Mesenteric fat pad (tissue), 1 donor: ENCODE measurements around the gene LILRB4. TPM values are rescaled to one million over a fixed set of nuclear protein-coding genes. Genes with fewer than 3 reads are reported as not detected.
"Not testable (repeated sequence)": the region's sequence is repeated elsewhere in the genome, so short reads cannot be mapped to it uniquely, and the experiment has no call there.

ENCODE experiments used
- DNase-seq: peaks from one replicate; pipeline ENCODE4 v3.0.0-alpha.2; 2020; ENCODE audit warnings: low spot score
- total RNA-seq: library from RNA; stranded (reverse); fragmentation: NEBNext Ultra II Directional; extraction: Animal tissue kit (Norgen Biotek cat#: 25700); gene quantifications from one replicate; pipeline ENCODE4 v1.2.1, GENCODE V29; 2021
- donor health status: DM: yes; HTN: yes; CAD: no.

Gene LILRB4
- total RNA-seq, 1 donor from 2014 or later, result 14.2 TPM

DNA sequence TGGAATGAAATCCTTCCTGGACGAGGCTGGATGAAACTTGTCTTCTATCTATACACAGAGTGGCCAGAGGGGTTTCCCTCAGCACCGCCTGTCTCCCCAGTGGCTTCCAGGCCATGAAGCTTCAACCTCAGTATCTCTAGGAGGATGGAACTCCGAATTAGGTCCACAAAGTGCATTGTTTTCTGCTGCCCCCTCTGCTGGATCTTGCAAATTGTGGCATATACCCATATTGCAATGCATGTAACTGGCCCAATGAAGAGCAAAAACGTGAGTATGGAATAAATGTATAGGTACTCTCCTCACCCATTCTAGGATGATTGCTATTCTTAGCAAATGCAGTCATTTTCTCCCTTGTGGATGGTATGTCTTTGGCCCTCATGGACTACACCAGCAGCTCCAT, 14.7 kb upstream of the LILRB4 start:
- no peak for DNase-seq

DNA sequence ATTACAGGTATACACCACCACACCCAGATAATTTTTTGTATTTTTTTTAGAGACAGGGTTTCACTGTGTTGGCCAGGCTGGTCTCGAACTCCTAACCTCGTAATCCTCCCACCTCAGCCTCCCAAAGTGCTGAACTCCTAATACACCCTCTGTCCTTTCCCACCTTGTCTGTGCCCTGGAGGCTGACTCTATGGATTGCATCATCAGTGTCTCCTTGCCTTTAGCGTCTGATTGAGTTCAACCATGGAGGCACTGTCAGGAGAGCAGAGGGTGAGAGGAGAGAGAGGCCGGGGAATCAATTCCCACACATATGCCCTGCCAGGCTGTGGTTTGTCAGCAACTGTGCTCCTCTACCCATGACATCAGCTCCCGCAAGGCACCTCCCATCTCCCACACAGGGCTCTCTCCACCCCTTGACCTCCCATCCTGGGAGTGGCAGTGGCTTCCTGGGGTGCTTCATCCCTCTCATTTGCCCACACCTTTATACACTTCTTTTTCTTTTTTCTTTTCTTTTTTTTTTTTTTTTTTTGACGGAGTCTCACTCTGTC, 12.6 kb upstream of the LILRB4 start:
- DNase-seq, result no peak

DNA sequence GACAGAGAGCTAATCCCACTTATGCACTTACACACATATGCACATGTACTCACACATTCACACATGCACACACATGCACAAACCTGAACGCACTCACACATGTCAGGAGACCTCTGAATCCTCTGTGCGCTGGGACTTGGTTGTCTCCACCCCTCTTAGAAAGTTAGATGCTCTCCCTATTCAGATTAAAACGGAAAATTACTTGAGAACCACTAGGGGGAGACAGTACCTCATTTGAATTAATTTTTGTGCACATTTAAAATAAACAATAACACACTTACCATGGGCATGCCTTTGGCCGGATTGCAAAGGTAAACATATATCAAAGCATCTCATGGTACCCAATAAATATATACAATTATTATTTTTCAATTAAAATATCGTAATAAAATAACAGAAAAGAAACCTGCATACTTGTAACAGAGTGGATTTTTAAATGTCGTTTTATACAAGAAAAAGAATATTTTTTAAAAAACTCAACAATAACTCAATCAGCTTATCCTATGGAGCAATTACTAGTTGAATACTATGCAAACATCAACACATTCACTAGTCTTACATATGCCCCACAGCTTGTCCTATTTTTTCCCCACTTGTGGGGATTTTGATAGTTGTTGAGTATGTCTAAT, 9.5 kb upstream of the LILRB4 start:
- DNase-seq, result no peak

DNA sequence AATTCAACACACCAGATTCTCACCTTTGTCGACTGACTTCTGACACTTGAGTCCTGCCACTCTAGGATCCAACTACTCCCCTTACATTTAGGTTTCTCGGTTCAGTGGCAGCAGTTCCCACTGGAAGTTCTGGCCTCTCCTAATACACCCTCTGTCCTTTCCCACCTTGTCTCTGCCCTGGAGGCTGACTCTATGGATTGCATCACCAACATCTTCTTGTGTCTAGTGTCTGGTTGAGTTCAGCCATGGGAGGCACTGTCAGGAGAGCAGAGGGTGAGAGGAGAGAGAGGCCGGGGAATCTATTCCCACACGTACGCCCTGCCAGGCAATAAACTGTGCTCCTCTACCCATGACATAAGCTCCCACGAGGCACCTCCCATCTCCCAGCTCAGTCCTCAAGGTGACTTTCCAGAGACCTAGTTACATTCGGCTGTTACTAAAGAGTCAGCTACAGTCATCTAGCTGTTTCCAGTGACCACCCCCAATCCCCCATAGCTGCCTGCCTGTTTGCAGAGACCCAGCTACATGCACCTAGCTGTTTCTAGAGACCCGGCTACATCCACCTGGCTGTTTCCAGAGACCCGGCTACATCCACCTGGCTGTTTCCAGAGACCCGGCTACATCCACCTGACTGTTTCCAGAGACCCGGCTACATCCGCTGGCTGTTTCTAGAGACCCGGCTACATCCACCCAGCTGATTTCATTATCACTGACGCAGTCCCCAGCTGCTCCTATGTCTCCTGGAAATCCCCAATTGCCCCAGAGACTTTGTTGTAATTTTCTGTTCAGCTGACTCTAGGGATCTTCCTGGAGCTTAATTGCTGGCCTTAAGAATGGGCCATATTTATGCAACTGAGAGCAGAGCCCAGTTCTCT, 8.1 kb upstream of the LILRB4 start:
- DNase-seq, result no peak

DNA sequence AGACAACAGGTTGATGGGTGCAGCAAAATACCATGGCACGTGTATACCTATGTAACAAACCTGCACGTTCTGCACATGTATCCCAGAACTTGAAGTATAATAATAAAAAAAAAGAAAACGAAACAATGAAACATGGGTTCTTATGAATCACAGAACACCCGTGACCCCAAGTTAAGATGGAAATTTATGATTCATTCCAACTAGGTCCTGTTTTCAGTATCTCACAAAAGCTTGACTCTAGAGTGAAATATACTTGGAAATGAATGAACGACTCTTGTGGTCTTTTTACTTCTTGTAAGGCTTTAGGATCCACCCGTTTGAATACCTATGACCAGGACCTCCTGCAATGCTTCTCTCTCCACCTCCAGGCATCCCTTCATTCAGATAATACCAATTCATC, 3.5 kb upstream of the LILRB4 start:
- DNase-seq, result no peak

DNA sequence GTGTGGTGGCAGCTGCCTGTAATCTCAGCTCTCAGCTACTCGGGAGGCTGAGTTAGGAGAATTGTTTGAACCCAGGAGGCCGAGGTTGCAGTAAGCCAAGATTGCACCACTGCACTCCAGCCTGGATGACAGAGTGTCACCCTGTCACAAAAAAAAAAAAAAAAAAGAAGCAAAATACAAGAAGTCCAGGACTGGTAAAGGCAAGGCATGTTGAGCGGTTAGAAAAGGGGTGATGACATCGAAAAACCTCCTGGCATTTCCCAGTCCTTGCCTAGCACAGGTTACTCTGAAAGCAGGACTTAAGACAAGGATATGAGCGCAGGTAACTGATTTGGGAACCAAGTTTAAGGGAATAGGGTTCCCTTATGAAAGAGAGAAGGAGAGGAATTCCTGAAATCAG, 2.5 kb upstream of the LILRB4 start:
- no peak for DNase-seq

DNA sequence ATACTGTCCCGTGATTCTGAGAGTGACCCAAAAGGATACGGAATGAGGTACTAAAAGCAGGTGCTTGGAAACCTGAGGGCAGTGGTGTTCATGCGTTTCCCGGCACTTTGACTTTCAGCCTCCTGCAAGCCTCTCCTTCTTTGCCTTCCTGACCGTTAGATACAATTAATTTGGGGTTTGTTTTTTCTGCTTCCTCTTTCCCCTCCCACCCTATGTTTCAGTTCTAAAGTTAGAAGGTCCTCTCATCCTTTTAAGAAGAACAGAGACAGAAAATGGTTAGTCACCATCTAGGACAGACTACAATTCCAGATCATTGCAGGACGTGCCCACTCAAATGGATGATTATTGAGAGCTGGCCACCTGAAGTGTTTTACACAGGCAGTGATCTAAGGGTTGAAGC, 1.8 kb upstream of the LILRB4 start:
- no peak for DNase-seq

DNA sequence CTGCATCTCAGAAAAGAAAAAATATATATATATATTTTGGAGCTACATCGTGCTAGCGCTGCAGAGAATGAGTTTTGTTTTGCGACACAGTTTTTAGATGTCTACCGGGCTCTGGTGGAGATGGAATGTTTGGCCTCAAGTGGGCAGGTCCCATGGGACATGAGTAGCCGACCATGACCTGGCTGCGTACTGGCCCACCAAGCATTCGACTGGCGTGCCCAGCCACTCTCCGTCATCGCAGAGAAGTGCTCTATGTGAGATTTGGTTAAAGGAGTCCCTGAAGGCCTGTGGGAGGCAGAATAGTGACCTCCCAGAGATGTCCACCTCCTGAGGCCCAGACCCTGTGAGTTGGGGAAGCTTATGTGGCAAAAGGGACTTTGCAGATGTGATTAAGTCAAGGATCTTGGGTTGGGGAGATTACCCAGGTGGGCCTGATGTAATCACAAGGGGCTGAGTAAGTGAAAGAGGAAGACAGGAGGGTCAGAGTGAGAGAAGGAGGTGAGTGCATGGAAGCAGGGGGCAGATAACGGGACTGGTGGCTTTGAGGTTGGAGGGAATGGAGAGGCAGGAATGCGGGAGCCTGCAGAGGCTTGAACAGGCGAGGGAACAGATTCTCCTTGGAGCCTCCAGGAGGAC, 821 bp upstream of the LILRB4 start:
- no peak for DNase-seq

DNA sequence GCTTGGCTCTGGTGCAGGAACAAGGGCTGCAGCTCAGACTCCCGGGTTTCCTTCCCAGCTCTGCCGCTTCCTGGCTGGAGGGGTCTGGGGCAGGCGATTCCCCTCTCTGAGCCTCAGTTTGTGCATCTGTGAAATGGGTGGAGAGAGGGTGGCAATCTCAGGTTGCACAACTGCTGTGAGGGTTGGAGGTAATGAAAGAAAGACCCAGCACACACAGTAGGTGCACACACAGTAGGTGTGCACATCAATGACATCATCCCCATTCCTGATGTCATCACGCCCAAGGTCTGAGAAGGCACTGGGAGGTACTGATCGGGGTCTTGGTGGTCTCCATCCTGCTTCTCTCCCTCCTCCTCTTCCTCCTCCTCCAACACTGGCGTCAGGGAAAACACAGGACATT, 2.7 kb downstream of the LILRB4 start:
- DNase-seq, result no peak

DNA sequence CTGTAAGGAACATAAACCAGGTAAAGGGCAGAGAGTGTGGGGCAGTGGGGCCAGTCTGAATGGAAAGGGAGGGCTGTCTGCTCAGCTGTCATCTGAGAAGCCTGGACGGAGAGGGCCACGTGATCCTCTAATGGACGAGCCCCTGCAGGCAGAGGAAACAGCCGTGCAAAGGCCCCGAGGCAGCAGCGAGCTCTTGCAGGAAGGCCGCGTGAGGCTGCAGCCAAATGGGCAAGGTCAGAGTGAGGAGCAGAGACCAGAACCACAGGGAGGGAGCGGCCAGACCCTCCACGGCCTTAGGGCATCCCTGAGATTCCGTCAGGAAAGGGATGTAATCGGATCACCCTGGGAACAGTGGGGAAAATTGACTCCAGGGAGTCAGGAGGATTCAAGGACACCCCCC, 4.4 kb downstream of the LILRB4 start:
- no peak for DNase-seq

DNA sequence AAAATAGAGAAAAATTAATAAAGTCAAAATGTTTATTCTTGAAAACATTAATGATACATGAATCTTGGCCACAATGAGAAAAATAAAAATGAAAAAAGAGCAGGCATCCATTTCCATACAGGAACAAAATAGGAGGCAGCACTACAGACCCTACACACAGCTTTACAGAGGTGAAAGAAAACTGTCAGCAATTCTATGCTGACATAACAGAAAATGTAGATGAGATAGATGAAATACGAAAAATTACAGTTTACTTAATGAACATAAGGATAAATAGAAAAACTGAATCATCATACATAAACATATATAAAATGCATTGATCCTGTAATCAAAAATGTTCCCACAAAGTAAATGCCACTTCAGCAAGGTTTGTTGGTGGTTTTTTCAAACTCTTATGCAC, 5.6 kb downstream of the LILRB4 start:
- no peak for DNase-seq

DNA sequence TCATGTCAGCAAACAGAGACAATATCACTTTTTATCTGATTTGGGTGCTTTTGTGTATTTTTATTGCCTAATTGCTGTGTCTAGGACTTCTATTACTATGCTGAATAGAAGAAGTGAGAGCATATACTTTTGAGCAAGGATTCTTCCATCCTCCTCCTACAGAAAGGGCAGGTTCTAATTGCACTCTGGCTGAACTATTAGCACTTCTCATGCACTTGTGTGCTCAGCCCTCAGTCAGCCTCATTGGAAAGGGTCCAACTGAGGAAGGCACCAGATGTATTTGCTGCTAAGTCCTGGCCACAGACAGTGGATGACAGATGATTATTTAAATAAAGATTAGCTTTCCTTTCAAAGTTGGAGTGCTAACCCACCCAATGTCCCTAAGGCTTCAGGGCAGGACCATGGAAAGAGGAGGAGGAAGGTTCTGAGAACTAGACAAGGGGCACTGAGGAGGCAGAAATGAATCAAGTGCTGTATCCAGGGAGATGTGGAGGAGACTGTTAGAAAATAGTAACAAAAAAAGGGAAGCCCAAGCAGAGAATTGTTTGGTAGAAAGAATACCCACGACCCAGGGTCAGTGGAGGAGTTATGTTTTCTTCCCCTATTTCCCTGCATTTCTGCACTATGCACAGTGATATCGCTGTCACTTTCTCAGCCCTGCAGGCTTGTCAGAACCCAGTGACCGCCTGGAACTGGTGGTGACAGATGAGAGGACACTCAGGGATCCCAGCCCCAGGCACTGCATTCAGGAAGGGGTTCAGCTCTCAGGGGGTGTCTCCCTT, 8.0 kb downstream of the LILRB4 start:
- DNase-seq, result no peak

DNA sequence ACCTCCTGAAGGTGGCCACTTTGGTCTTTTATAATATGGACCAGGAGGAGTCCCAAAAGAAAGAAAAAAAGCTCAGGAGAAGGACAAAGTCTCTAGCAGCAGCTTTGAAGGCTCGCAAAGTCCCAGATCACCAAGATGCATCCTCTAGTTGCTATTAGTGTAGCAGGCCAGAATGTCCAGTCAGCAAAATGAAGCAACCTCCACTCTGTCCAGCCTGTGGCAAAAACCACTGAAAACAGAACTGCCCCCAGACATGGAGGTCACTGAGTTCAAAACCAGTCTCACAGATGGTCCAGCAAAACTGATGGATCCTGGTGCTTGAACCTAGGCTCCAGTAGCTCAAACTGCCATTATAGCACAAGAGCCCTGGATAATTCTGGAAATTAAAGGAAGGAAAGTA, 10.4 kb downstream of the LILRB4 start:
- no peak for DNase-seq

DNA sequence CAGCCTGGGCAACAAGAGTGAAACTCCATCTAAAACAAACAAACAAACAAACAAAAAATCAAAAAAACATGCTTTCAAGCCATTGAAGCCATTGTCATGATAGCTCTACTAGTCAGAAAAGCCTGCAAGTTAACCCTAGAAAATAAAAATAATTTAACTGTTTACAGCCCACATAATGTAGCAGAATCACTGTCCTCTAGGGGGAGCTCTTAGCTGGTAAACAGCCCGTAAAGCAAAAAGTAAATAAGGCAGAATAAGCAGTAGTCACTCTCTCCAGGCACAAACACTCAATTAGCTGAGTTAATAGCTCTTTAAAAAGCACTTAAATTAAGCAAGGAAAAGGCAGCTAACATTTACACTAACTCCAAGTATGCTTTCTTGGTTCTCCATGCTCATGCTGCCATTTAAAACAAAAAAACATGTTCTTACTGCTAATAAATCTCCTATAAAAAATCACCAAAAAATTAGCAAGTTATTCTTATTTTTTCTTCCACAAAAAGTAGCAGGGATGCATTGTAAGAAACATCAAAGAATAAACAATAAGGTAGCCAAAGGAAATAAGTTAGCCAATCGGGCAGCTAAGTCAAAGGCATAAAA, 11.3 kb downstream of the LILRB4 start:
- DNase-seq, result no peak

DNA sequence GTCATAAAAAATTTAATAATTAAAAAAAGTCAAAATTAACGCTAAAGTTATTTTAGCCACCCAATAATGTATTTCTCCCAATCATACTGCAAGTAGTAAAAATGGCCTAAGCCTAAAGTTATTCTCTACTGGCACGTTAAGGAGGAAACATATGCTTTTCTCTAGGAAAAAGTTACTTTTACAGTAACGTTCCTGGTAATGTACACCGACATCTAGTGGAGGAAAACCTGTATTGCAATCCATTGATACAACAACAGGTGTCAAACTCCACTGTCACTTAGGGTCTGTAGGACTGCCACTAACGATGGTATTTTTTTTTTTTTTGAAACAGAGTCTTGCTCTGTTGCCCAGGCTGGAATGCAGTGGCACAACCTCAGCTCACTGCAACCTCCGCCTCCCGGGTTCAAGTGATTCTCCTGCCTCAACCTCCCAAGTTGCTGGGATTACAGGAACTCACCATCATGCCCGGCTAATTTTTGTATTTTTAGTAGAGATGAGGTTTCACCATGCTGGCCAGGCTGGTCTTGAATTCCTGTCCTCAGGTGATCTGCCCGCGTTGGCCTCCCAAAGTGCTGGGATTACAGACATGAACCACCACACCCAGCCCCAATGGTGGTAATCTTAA, 13.5 kb downstream of the LILRB4 start:
- not testable (repeated sequence) for DNase-seq

DNA sequence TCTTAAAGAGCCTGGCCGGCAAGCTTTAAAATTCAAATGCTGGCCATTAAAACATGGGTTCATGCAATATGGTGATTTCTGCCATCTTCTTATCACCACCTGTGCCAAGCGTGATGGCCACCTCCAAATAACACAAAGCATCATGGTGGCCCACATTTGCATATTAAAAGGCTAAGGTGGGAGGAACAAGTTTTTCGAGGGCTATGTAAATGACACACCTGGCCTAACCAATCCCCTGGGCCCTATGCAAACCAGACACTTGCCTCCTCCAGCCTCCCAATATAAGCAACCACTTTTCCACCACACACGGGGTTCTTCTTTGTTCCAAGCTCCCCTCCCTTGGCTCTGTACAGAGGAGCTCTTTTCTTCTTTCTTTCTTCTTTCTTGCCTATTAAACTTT, 14.4 kb downstream of the LILRB4 start:
- DNase-seq, result no peak

DNA sequence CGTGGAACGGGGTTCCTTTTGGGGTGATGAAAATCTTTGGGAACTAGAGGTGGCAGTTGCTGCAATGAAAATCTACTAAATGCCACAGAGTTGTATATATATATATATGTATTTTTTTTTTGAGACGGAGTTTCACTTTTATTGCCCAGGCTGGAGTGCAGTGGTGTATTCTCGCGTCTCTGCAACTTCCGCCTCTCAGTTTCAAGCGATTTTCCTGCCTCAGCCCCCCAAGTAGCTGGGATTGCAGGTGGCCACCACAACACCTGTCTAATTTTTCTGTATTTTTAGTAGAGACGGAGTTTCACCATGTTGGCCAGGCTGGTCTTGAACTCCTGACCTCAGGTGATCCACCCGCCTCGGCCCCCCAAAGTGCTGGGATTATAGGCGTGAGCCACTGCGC, 18.8 kb downstream of the LILRB4 start:
- DNase-seq, result not testable (repeated sequence)

DNA sequence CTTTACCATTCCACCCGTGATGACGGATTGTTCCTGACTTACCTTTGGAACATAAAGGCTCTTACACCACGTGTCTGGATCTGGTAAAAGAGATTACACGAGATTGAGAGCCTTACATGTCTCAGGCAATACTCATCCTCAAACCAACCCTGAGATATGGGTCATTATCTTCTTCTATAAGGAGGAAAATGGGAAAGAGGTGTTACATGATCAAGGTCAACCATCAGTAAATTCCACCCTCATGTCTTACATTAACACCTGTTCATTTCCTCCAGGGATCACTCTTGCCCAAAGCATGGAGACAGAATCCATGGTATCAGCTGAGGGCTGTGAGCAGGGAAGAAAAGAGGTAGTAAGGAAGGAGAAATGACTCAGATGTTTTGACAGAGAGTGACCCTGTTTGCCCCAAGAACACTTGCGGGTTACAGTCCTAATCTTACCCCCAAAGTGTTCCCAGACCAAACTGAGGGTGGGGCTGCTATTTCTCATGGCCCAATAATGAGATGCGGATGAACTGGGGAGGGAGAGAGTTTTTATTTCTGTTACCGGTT, 19.6 kb downstream of the LILRB4 start:
- DNase-seq, result no peak

DNA sequence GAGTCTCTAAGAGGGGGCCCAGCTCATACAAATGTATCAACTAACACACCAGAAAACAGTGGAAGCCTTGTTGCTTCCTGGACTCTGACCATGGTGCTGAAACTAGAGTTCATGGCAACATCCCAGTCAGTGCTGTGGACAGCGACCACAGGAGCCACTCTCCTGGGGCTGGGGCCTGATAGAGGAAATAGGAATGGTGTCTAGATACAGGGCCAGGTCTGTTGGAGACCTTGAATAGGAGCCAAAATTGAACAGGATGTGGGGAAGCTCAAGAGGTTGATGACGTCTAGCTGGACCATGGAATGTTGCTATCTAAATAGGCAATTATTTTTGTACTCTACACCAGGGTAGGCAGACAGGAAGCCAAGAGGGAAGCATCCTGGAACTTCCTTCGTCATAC, 21.7 kb downstream of the LILRB4 start:
- no peak for DNase-seq
